K562 treated with DMSO at 1 percent for 4 hours (cell line): ENCODE data around the gene ZNF3. TPM values are rescaled to one million over a fixed set of nuclear protein-coding genes. Genes with fewer than 3 reads are reported as not detected.

Source experiments
- total RNA-seq: library from RNA; unstranded; fragments of 300-600 nt; gene quantifications from 2 replicates; pipeline ENCODE4 v1.2.3, GENCODE V29; 2022; ENCODE audit not compliant: insufficient read depth

Gene ZNF3
- total RNA-seq = 17.9 and 23.2 TPM in 2 replicates

DNA sequence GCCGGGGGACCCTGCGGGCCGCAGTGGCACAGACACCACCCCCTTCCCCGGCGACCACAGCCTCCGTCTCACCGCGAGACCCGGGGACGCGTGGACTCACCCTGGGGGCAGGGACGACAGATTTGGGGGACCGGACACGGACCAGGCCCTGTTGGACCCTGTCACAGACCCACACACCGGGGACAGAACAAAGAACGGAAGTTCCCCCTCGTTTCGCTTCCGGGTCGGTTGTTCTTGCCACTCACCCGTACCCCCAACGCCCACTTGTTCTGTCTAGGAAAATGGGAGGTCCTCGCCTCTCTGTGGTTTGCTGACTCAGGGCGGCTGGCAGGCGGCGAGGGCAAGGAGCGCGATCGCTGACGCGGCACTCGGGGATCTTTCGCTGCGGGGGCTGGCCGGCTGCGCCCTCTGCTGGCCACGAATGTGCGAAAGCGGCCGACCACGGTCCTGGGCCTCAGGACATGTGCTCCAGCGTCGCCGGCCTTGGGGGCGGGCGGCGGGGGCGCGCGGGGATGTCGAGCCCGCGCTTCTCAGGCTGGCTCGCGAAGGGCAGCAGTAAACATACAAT, at the start of gene ZNF3:
TSS of gene ZNF3 (minus strand) at position 189 of the 568 bp plus-strand sequence. CDS start 4,366 bp downstream, outside the sequence.

DNA sequence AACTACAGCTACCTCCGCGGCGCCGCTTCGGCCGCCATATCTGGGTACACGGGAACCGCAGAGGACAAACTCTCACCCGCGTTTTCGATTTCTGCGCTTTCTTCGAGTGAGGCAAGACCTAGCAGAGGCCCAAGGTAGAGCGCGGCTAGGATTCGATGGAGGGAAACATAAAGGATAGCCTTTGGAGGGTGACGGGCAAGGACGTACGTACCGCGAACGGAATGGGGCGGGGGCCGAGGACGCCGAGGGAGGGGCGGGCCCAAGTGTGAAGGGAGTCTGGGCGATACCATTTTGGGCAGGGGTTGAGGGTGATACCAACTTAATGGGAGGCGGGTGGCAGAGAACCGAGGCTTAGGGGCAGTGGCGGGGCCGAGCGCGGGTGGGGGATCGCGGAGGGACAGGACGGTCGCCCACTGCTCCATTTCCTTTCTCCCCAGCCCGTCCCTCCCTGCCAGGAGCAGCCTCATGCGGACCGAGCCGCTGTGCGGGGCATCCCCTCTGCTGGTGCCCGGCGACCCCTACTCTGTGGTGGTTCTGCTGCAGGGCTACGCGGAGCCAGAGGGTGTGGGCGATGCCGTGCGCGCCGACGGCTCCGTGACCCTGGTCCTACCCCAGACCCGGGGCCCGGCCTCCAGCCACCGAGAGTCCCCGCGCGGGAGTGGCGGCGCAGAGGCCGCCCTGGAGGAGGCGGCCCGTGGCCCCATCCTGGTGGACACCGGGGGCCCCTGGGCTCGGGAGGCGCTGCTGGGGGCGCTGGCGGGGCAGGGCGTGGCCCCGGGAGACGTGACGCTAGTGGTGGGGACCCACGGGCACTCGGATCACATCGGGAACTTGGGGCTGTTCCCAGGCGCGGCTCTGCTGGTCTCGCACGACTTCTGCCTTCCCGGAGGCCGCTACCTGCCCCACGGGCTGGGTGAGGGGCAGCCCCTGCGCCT, 45.7 kb upstream of the ZNF3 start, which contains the start of gene MBLAC1:
TSS of gene MBLAC1 (plus strand) at position 37 of the 935 bp plus-strand sequence. CDS start at position 466, 429 bp downstream.

DNA sequence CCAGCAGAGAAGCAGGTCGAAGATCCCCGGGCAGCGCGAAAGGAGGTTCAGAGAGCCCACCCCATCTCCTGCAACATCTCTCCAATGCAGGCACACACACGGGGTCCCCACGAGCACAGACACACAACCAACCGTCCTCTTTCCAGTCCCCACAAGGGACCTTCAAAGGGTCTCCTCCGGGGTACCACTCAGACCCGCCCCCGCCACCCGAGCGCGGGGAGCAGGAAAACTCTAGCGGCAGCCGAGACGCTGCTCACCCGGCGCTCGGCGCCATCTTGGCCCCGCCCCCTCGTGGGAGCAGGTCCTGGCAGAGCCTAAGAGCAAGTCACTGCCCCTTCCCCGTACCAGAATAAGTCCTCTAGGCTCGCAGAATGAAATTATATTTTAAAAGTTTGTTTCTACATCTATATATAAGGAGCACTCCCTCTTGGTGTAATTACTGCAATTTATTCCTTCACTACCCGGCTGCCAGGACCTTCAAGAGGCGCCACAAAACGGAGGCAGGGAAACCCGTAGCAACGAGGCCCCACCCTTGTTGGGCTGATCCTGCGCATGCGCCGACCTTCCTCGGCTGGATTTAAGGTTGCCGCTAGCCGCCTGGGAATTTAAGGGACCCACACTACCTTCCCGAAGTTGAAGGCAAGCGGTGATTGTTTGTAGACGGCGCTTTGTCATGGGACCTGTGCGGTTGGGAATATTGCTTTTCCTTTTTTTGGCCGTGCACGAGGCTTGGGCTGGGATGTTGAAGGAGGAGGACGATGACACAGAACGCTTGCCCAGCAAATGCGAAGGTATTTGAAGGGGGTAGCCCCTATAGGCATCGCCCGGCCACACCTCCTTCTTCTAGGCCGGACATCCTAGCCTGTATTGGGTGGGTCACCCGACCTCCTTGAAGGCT, 37.8 kb upstream of the ZNF3 start, which contains the start of the genes CNPY4 and TAF6:
TSS of gene CNPY4 (plus strand) at position 563 of the 898 bp plus-strand sequence. CDS start at position 674, 111 bp downstream.
TSS of gene TAF6 (minus strand) at position 287 of the 898 bp plus-strand sequence. CDS start 5,149 bp downstream, outside the sequence.

DNA sequence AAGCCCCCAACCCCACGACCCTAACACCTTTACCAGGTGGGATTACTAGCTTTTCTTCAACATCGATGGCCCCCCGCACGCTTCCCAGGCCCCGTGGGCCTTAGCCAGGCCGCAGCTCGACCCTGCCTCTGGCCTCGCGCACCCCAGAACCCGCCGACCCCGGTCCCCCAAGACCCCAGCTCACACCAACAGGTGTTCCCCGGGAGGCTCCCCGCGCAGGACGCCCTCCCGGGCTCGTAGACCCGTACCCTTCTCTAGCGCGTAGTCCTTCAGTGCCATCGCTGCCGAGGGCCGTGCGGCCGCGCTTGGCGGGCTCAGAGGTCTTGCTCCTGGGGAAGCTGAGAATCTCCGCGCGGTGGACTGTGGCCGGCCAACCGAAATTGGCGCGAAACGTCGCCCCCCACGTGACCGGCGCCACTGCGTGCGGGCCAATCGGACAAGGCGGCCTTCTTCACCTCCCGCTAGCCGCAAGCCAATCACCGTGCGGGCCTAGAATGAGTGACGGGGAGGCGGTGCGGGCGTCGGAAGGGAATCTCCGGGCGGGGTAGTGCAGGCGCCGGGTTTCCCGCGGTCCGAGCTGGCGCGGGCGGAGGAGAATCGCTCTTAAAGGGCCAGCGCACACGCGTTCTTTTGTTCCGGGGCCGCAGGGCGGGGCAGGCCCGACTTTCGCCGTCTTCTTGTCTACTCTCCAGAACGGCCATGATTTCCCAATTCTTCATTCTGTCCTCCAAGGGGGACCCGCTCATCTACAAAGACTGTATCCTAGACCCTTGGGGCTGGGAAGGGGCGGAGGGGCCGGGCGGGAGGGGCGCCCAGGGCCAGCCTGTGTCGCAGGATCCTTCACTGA, 19.7 kb upstream of the ZNF3 start, which contains the start of the genes AP4M1 and MCM7:
TSS of gene AP4M1 (plus strand) at position 628 of the 847 bp plus-strand sequence. CDS start at position 700, 72 bp downstream.
TSS of gene MCM7 (minus strand) at position 382 of the 847 bp plus-strand sequence. CDS start at position 279, 103 bp downstream.

DNA sequence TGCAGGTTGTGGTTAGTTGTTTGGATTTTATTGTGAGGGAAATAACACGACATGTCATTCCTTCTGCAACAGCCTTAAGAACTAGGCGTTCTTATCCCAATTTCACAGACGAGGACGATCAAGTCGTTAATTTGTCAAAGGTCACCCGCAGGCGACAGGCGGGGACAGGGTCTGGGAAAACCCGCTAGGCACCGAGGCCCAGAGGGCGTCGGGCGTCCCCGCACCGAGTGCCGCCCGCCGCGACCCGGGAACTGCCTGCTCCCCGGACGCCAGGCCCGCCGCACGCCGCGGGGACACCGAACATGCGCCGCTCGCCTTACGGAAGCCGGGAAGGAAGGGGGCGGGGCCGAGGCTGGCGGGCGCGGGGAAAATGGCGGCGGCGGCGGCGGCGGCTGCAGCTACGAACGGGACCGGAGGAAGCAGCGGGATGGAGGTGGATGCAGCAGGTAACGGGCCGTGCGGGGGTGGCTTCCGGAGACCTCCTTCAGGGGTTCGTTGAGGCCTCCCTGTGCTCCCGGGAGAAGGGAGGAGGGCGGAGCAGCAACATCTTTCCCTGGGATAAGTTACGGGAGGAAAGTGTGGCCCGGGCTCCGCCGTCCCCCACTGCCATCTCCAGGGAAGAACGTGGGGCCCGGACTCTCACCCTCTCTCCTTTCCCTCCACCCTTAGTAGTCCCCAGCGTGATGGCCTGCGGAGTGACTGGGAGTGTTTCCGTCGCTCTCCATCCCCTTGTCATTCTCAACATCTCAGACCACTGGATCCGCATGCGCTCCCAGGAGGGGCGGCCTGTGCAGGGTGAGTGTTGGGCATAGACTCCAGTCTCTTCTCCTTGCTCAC, 7.3 kb upstream of the ZNF3 start, which contains the start of gene COPS6:
TSS of gene COPS6 (plus strand) at position 349 of the 837 bp plus-strand sequence. CDS start at position 371, 22 bp downstream.

DNA sequence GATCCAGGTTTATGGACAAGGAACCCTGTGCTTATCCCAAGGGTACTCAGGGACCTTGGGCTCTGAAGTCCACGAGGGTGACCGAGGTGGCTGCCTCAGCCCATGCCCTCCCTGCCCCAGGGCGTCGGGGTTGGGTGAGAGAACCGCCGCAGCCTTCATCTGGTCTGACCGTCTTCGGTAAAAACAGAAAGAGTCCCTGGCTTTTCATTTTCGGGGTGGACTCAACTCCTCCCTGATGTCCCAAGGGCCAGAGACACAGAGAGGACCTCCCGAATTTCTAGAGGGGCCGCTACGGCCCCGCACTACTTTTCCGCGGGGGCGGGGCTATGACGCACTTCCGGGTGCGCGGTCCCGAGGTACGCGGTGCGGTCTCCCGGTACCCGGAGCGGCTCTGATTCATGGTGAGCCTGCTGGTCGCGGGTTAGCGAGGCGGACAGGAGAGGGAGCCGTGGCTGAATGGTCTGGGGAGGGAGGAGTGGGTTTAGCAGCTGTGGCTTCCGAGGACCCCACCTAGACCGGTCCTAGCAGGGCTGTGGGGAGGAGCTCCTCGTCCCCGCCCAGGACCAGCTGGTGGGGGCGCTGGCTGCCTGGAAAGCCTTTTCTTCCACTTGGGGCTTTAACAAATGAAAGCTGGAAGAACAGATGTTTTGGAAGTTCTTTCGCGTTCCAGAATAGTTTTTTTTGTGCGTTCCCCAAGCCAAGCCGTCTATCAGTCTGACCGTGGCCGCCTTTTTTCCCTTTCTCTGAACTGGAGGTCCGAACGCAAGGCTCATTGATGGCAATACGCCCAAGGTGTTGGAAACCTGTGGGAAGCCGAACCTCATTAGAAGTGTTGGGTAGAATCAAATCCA, 31.9 kb downstream of the ZNF3 start, which contains the start of gene ZSCAN21:
TSS of gene ZSCAN21 (plus strand) at position 334 of the 851 bp plus-strand sequence. CDS start 7,233 bp downstream, outside the sequence.

Other genes starting within 250 kb of the ZNF3 start
- gene OR2AE1, start 204.7 kb downstream of the ZNF3 start, total RNA-seq = not detected in 2 replicates
- gene TRIM4, start 162.2 kb downstream of the ZNF3 start, total RNA-seq = 35.4 and 35.7 TPM in 2 replicates
- not detected in 2 replicates for gene GJC3, start 152.1 kb downstream of the ZNF3 start, total RNA-seq
- not detected in 2 replicates for gene AZGP1, start 105.7 kb downstream of the ZNF3 start, total RNA-seq
- 15.1 and 17.2 TPM in 2 replicates for gene ZKSCAN1, start 66.1 kb downstream of the ZNF3 start, total RNA-seq
- 8.1 and 8.9 TPM in 2 replicates for gene ZSCAN21, start 31.9 kb downstream of the ZNF3 start, total RNA-seq
- 158 and 176 TPM in 2 replicates for gene COPS6, start 7.2 kb upstream of the ZNF3 start, total RNA-seq
- gene MCM7, start 19.7 kb upstream of the ZNF3 start, total RNA-seq = 544 and 550 TPM in 2 replicates
- 10.1 and 12.3 TPM in 2 replicates for gene AP4M1, start 19.9 kb upstream of the ZNF3 start, total RNA-seq
- gene TAF6, start 37.6 kb upstream of the ZNF3 start, total RNA-seq = 83.4 and 94.5 TPM in 2 replicates
- 4.1 and 6.5 TPM in 2 replicates for gene CNPY4, start 37.9 kb upstream of the ZNF3 start, total RNA-seq
- 1.5 and 1.9 TPM in 2 replicates for gene MBLAC1, start 45.2 kb upstream of the ZNF3 start, total RNA-seq
- 305 and 308 TPM in 2 replicates for gene LAMTOR4, start 67.2 kb upstream of the ZNF3 start, total RNA-seq
- gene TRAPPC14, start 77.0 kb upstream of the ZNF3 start, total RNA-seq = 15.4 and 28.7 TPM in 2 replicates
- gene GAL3ST4, start 86.9 kb upstream of the ZNF3 start, total RNA-seq = 2.3 and 3.4 TPM in 2 replicates
- 0.82 and 4.1 TPM in 2 replicates for gene GPC2, start 95.7 kb upstream of the ZNF3 start, total RNA-seq
- 5.7 TPM in 2 replicates for gene STAG3, start 96.2 kb upstream of the ZNF3 start, total RNA-seq
- not detected in 2 replicates for gene PVRIG, start 138.2 kb upstream of the ZNF3 start, total RNA-seq
- gene SPDYE3, start 226.0 kb upstream of the ZNF3 start, total RNA-seq = 2.6 and 2.8 TPM in 2 replicates